Psoas muscle (tissue), 8 donors: Measurements from ENCODE around the gene MDN1. TPM values are rescaled to one million over a fixed set of nuclear protein-coding genes. Genes with fewer than 3 reads are reported as not detected.
A peak's percentile ranks its signal among the peaks of the same experiment; 100 is the strongest.

Source experiments
- ATAC-seq, 4 donors: fragments of 200-7000 bp; cut with Tn5 transposase; one replicate each; pipeline ENCODE4 v1.9.1; 2020; ENCODE audit warnings: moderate library complexity in 3 of 4, mild to moderate bottlenecking in 2 of 4
- DNase-seq, 2 donors: peaks; one replicate each; pipeline ENCODE4 v3.0.0-alpha.2; 2020
- H3K27ac ChIP-seq: fragments of 200-600 bp; one replicate; pipeline ENCODE4 v1.8.0; 2022
- H3K27me3 ChIP-seq, 3 donors: fragments of 200-600 bp in 1 of 3; one replicate each; pipeline versions ENCODE4 v1.6.1 to v1.8.0; 2013 to 2022; ENCODE audit warnings: low read length in 2 of 3, mild to moderate bottlenecking in 2 of 3, moderate library complexity in 1 of 3; ENCODE audit not compliant: insufficient read depth in 3 of 3
- H3K36me3 ChIP-seq, 2 donors: fragments of 200-600 bp in 1 of 2; one replicate each; pipeline versions ENCODE4 v1.6.1 to v1.8.0; 2013 to 2022; ENCODE audit warnings: low read depth in 1 of 2, mild to moderate bottlenecking in 1 of 2, moderate library complexity in 1 of 2; ENCODE audit not compliant: insufficient read depth in 1 of 2
- H3K4me1 ChIP-seq: fragments of 200-600 bp; one replicate; pipeline ENCODE4 v1.8.0; 2022
- H3K4me3 ChIP-seq: fragments of 200-600 bp; one replicate; pipeline ENCODE4 v1.8.0; 2022; ENCODE audit warnings: mild to moderate bottlenecking
- H3K9me3 ChIP-seq: fragments of 200-600 bp; one replicate; pipeline ENCODE4 v1.8.0; 2022
- WGBS, 3 donors: extraction: QIAGEN DNeasy Blood & Tissue Kit; methylation state at CpG; one replicate each; pipeline versions ENCODE4 v1.1.6 to v1.1.7; 2013; 5-methylcytosine and 5-hydroxymethylcytosine counted together
- intact Hi-C, 2 donors: fragments of 100-400 bp; cut with DNase I; formaldehyde crosslinking; loops; one replicate each; pipeline versions ENCODE4 v1.11.0 to v1.14.2; 2022
- polyA plus RNA-seq, 3 donors: library from polyadenylated mRNA; stranded (reverse); fragments of 200-250 nt; gene quantifications; one replicate each; pipeline ENCODE4 v1.2.3, GENCODE V29; 2013
- total RNA-seq, 4 donors: library from RNA; stranded (reverse); fragmentation: NEBNext Ultra II Directional in 2 of 4; extraction: Animal tissue kit (Norgen Biotek cat#: 25700) in 2 of 4; gene quantifications; one replicate each; pipeline versions ENCODE4 v1.2.1 to v1.2.4, GENCODE V29; 2021 to 2023
- TF ChIP-seq, protein P1 (sequence below): fragments of 200-600 bp; IDR thresholded peaks from one replicate; pipeline ENCODE4 v1.8.0; 2022; ENCODE audit warnings: antibody characterized with exemption
- donor health status: healthy with polysubstance abuse.
- donor health status: DM: no; HTN: no; CAD: no; lungs with moderate emphysema.
- donor health status: Bipolar disorder and iron deficiency.
- donor health status: healthy.
- donor health status: DM: yes; HTN: yes; CAD: no.
- donor health status: DM: no; HTN: no; CAD: no.
- donor health status: DM: no; HTN: no; CAD: no.
- donor health status: DM: yes; HTN: yes; CAD: no.

The MDN1 gene
- total and polyA plus RNA-seq, 7 donors: 7.5 to 27.2 (median 14.6) TPM

GRCh38 chr6:89670935-89671565 lies 148.5 kb downstream of the MDN1 start:
- no peak overlapping the region for H3K4me3 ChIP-seq
- TF ChIP-seq, protein P1, sequence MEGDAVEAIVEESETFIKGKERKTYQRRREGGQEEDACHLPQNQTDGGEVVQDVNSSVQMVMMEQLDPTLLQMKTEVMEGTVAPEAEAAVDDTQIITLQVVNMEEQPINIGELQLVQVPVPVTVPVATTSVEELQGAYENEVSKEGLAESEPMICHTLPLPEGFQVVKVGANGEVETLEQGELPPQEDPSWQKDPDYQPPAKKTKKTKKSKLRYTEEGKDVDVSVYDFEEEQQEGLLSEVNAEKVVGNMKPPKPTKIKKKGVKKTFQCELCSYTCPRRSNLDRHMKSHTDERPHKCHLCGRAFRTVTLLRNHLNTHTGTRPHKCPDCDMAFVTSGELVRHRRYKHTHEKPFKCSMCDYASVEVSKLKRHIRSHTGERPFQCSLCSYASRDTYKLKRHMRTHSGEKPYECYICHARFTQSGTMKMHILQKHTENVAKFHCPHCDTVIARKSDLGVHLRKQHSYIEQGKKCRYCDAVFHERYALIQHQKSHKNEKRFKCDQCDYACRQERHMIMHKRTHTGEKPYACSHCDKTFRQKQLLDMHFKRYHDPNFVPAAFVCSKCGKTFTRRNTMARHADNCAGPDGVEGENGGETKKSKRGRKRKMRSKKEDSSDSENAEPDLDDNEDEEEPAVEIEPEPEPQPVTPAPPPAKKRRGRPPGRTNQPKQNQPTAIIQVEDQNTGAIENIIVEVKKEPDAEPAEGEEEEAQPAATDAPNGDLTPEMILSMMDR: no peak
- 43 to 48% (median 45%) methylated on average over 7 of the region's 7 CpGs for WGBS, 3 donors
- peak; percentile 66 to 79 (median 74) for ATAC-seq
- intact Hi-C loops: no loop called here
- H3K9me3 ChIP-seq: no peaks in the 10 kb centered on the region
- peaks cover 26% of the 10 kb centered on the region for H3K4me1 ChIP-seq
- no peak for DNase-seq
- peaks cover 11 to 80% of the 10 kb centered on the region in 2 donors for H3K36me3 ChIP-seq
- no peaks in the 10 kb centered on the region for H3K27me3 ChIP-seq
- peak overlapping the region; percentile 58 for H3K27ac ChIP-seq

GRCh38 chr6:89669002-89669401 lies 150.6 kb downstream of the MDN1 start:
- TF ChIP-seq, protein P1: no peak
- peak overlapping the region; percentile 18 for H3K27ac ChIP-seq
- H3K9me3 ChIP-seq: no peaks in the 10 kb centered on the region
- H3K36me3 ChIP-seq: peaks cover 10 to 75% of the 10 kb centered on the region in 2 donors
- no peak for DNase-seq
- H3K27me3 ChIP-seq: no peaks in the 10 kb centered on the region
- intact Hi-C loops: no loop called here
- 34 to 40% (median 34%) methylated on average over 6 of the region's 6 CpGs for WGBS, 3 donors
- peak in 1 of 4 donors; percentile 55 for ATAC-seq
- H3K4me1 ChIP-seq: peaks cover 14% of the 10 kb centered on the region
- no peak overlapping the region for H3K4me3 ChIP-seq

- ATAC-seq (no peak), DNase-seq (no peak)
- TF ChIP-seq, protein P1: no peak
- Histone ChIP-seq H3K36me3 (peaks cover 12 to 75% of the 10 kb centered on the region in 2 donors), H3K4me3 (no peak overlapping the region), H3K27me3 (no peaks in the 10 kb centered on the region), H3K4me1 (peaks cover 14% of the 10 kb centered on the region), H3K27ac (no peak overlapping the region), H3K9me3 (no peaks in the 10 kb centered on the region)
- 77 to 89% (median 79%) methylated on average over 5 of the region's 5 CpGs for WGBS, 3 donors
- intact Hi-C loops: no loop called here
Observed at GRCh38 chr6:89667872-89668556, 151.6 kb downstream of the MDN1 start.

DNA sequence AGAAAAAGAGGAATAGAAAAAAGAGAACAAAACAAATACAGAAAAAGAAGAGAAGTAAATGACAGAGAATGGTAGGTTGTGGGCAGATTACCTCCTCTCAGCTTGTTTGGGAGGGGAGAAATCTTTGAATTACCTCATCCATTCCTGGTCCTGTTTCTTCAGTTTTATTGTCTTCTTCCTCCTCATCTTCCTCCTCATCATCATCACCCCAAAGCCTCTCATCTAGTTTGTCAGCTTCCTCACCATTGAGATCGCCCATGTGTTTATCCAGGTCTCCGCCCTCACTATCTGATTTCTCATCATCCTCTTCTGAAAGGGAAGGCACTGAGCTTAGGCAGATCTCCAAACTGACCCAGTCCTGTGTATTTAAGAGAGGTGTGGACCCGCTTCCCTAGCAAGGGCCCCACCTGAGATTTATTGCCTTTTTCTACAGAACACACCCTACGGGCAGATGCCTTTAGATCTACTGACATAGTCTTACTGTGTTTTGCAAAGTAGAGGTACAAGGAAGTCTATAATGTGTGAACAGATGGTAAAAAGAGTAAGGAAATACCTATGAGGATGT lies 156.9 kb downstream of the MDN1 start:
- Histone ChIP-seq H3K27ac (no peak overlapping the region), H3K4me3 (no peak overlapping the region), H3K4me1 (peaks cover 19% of the 10 kb centered on the region), H3K36me3 (peaks cover 17 to 85% of the 10 kb centered on the region in 2 donors), H3K9me3 (no peaks in the 10 kb centered on the region), H3K27me3 (no peaks in the 10 kb centered on the region)
- 91 to 98% (median 93%) methylated on average over 4 of the region's 4 CpGs for WGBS, 3 donors
- TF ChIP-seq, protein P1: no peak
- intact Hi-C loops: no loop called here
- DNase-seq (no peak), ATAC-seq (no peak)
